Breast epithelium (tissue), 4 donors: ENCODE results near the gene ACR. TPM values are rescaled to one million over a fixed set of nuclear protein-coding genes. Genes with fewer than 3 reads are reported as not detected.
A peak's percentile ranks its signal among the peaks of the same experiment; 100 is the strongest.
"Not testable (repeated sequence)": the region's sequence is repeated elsewhere in the genome, so short reads cannot be mapped to it uniquely, and the experiment has no call there.

Experiments used
- DNase-seq, 2 donors: peaks; one replicate each; pipeline ENCODE4 v3.0.0-alpha.2; 2019; ENCODE audit warnings: low spot score in 2 of 2
- H3K27ac ChIP-seq, 2 donors: fragments of 200-600 bp; sonication (generic) in 1 of 2; one replicate each; pipeline ENCODE4 v1.5.1; 2016 to 2019; ENCODE audit warnings: mild to moderate bottlenecking in 1 of 2
- H3K27me3 ChIP-seq, 2 donors: fragments of 200-600 bp; sonication (generic) in 1 of 2; one replicate each; pipeline versions ENCODE4 v1.5.1 to v1.6.0; 2017 to 2019; ENCODE audit warnings: control low read depth in 1 of 2, mild to moderate bottlenecking in 1 of 2
- H3K36me3 ChIP-seq: fragments of 200-600 bp; one replicate; pipeline ENCODE4 v1.5.1; 2019
- H3K4me1 ChIP-seq, 2 donors: fragments of 200-600 bp; sonication (generic); one replicate each; pipeline ENCODE4 v1.5.1; 2016 to 2019; ENCODE audit warnings: control low read depth in 1 of 2
- H3K4me3 ChIP-seq, 3 donors: fragments of 200-600 bp; sonication (generic); 1 replicate in 2 of 3; 2 replicates in 1 of 3; pipeline ENCODE4 v1.5.1; 2016 to 2019; ENCODE audit warnings: mild to moderate bottlenecking in 3 of 3, moderate library complexity in 2 of 3
- H3K9me3 ChIP-seq, 2 donors: fragments of 200-600 bp; sonication (generic) in 1 of 2; one replicate each; pipeline ENCODE4 v1.5.1; 2016 to 2019; ENCODE audit warnings: control low read depth in 1 of 2
- POLR2AphosphoS5 ChIP-seq, 3 donors: sonication (generic); formaldehyde crosslinking; IDR thresholded peaks; one replicate each; pipeline ENCODE4 v1.6.1; 2017; ENCODE audit warnings: antibody characterized with exemption in 3 of 3
- intact Hi-C: fragments of 100-400 bp; cut with DNase I; formaldehyde crosslinking; loops from one replicate; pipeline ENCODE4 v1.15.1; 2023; ENCODE audit warnings: low total_unique reads
- total RNA-seq, 3 donors: library from RNA; depleted of rRNA; stranded (reverse); fragments of >200 nt; gene quantifications; one replicate each; pipeline ENCODE4 v1.1.0, GENCODE V29; 2016

The ACR gene
- total RNA-seq, 3 donors from 2014 or later: 0.44 to 0.80 TPM; not detected in 1

DNA sequence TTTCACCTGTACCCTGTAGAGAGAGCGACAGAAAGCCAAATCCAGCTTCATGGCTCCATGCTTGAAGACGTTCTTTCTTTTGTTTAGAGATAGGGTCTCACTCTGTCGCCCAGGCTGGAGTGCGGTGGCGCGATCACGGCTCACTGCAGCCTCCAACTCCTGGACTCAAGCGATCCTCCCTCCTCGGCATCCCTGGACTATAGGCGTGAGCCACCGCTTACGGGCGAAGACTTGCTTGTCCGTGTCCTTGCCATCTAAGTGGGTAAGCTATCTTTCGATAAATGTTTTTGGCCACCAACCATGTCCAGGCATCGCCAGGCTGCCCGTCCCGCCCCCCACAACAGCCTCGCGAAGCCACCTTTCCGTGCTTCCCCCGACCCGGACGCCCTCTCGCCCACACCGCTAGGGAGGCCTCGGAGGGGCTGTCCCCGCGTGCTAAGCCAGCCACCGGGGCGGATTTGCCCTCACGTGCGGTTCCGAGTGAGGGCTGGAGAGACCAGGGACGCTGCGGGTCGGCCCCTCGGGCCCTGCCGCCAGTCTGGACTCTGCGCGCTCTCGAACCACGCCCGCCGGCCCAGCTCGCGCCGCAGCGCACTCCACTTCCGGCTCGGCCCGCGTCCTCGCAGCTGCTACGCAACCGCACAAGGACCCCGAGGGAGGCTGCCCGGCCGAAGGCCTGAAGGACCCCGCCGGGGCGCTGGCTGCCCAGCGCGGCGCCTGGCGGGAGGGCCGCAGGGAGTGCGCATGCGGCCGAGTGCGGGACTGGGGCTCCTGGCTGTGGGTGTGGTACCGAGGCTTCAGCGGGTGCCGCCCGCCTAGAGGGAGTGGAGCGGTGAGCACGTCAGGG lies 45.3 kb downstream of the ACR start, which contains the start of gene RABL2B:
Gene RABL2B (minus strand): TSS at position 604 of the 847 bp plus-strand sequence. CDS start 1,342 bp downstream, outside the sequence.
- not testable (repeated sequence) for H3K27ac ChIP-seq

GRCh38 chr22:50783880-50784276 lies 45.9 kb downstream of the ACR start:
- H3K36me3 ChIP-seq, intact Hi-C loops, H3K27ac ChIP-seq, H3K4me1 ChIP-seq, H3K27me3 ChIP-seq, H3K9me3 ChIP-seq, DNase-seq: not testable (repeated sequence)
- H3K4me3 ChIP-seq: peak overlapping the region; percentile 47 to 65 (median 55)

More for the DNA sequence above, 45.3 kb downstream of the ACR start, which contains the start of gene RABL2B:
- intact Hi-C loops, H3K27me3 ChIP-seq, H3K36me3 ChIP-seq, H3K9me3 ChIP-seq, H3K4me1 ChIP-seq: not testable (repeated sequence)
- H3K4me3 ChIP-seq: peak within 1 kb of the TSS; percentile 47 to 65 (median 55)
- peak in 1 of 3 donors; percentile 40 for TF ChIP-seq POLR2AphosphoS5 (IDR thresholded peaks at IDR 0.05)
- peak; percentile 76 to 84 for DNase-seq

- intact Hi-C loops, H3K9me3 ChIP-seq, H3K4me3 ChIP-seq, H3K27me3 ChIP-seq, H3K36me3 ChIP-seq, H3K27ac ChIP-seq, H3K4me1 ChIP-seq: not testable (repeated sequence)
- peak in 1 of 2 donors; percentile 20 for DNase-seq
Observed at GRCh38 chr22:50785289-50785688, 47.3 kb downstream of the ACR start.

- intact Hi-C loops, H3K4me3 ChIP-seq, H3K27me3 ChIP-seq, H3K27ac ChIP-seq, H3K36me3 ChIP-seq, H3K4me1 ChIP-seq, H3K9me3 ChIP-seq, DNase-seq: not testable (repeated sequence)
Observed at GRCh38 chr22:50786936-50787335, 48.9 kb downstream of the ACR start.

Other genes starting within 250 kb of the ACR start
- gene LMF2, start 230.5 kb upstream of the ACR start, total RNA-seq: 10 to 100 TPM; 35.7 to 54.9 (median 39.5) TPM
- gene NCAPH2, start 230.0 kb upstream of the ACR start, total RNA-seq: 10 to 100 TPM; 25.9 to 48.2 (median 43.0) TPM
- 1 to 10 TPM; 1.9 to 6.6 (median 4.3) TPM for gene SCO2, start 212.6 kb upstream of the ACR start, total RNA-seq
- gene TYMP, start 208.2 kb upstream of the ACR start, total RNA-seq: 100 to 1,000 TPM in 1 of 3 donors, 10 to 100 TPM in 2; 44.6 to 115 (median 82.9) TPM
- under 1 TPM; 0.16 to 0.33 (median 0.29) TPM for gene KLHDC7B, start 192.3 kb upstream of the ACR start, total RNA-seq
- gene SYCE3, start 175.3 kb upstream of the ACR start, total RNA-seq: not detected
- gene CPT1B, start 159.8 kb upstream of the ACR start, total RNA-seq: 10 to 100 TPM; 13.6 to 40.0 (median 39.4) TPM
- gene CHKB, start 155.4 kb upstream of the ACR start, total RNA-seq: 10 to 100 TPM; 53.9 to 77.6 (median 71.4) TPM
- gene MAPK8IP2, start 137.4 kb upstream of the ACR start, total RNA-seq: 1 to 10 TPM; 1.9 to 2.2 (median 2.0) TPM
- gene ARSA, start 110.1 kb upstream of the ACR start, total RNA-seq: 10 to 100 TPM; 23.8 to 39.0 (median 36.3) TPM
- 10 to 100 TPM in 1 of 3 donors, 1 to 10 TPM in 2; 4.8 to 28.8 (median 5.9) TPM for gene SHANK3, start 65.4 kb upstream of the ACR start, total RNA-seq
- gene RABL2B, start 45.4 kb downstream of the ACR start, total RNA-seq: 10 to 100 TPM; 16.0 to 33.1 (median 32.1) TPM